Measurements from ENCODE around the gene SUFU.
"Not testable (repeated sequence)": the region's sequence is repeated elsewhere in the genome, so short reads cannot be mapped to it uniquely, and the experiment has no call there.

GRCh38 chr10:102454662-102455487 is 48.9 kb upstream of the SUFU start:
- not testable (repeated sequence) for TF ChIP-seq POLR2A (IDR thresholded peaks at IDR 0.05; ENCODE audit: low read length); GATA1 (IDR thresholded peaks at IDR 0.05; ENCODE audit: low read depth, low read length)

All from erythroblast (primary cell).